PC-3 (cell line): ENCODE data around the gene PIK3R5.

Experiments used
- CTCF ChIP-seq: fragments of 300-600 bp; sonication (generic); conservative IDR thresholded peaks from 2 replicates; pipeline ENCODE4 v1.5.1; 2017; ENCODE audit warnings: antibody characterized with exemption, low read depth, mild to moderate bottlenecking, low read length
- EZH2 ChIP-seq: fragments of 300-600 bp; sonication (generic); IDR thresholded peaks from one replicate; pipeline ENCODE4 v1.6.1; 2017; ENCODE audit warnings: antibody characterized with exemption, mild to moderate bottlenecking, low read length; ENCODE audit not compliant: unreplicated experiment
- EZH2phosphoT487 ChIP-seq: fragments of 300-600 bp; sonication (generic); IDR thresholded peaks from 2 replicates; pipeline ENCODE4 v1.6.1; 2018; ENCODE audit warnings: mild to moderate bottlenecking, antibody characterized with exemption, low read length, borderline replicate concordance

GRCh38 chr17:8966926-8967325 lies 1.4 kb upstream of the PIK3R5 start:
- no peak for TF ChIP-seq CTCF
- no peak for TF ChIP-seq EZH2phosphoT487
- no peak for TF ChIP-seq EZH2
